ENCODE measurements around the gene SLC9A9.

SLC9A9 gene

GRCh38 chr3:143847787-143848631, at the start of gene SLC9A9:
Gene SLC9A9 (minus strand): TSS chr3:143848468. CDS start chr3:143848322, 146 bp downstream.
- peak; percentile 98 for ATAC-seq
- no peak for TF ChIP-seq ARNTL (CRISPR knock-in tag; IDR thresholded peaks at IDR 0.05; ENCODE audit: borderline replicate concordance, low read depth)
- no peak for TF ChIP-seq ZC3H10 (CRISPR knock-in tag; IDR thresholded peaks at IDR 0.05)
- TF ChIP-seq, protein P1, sequence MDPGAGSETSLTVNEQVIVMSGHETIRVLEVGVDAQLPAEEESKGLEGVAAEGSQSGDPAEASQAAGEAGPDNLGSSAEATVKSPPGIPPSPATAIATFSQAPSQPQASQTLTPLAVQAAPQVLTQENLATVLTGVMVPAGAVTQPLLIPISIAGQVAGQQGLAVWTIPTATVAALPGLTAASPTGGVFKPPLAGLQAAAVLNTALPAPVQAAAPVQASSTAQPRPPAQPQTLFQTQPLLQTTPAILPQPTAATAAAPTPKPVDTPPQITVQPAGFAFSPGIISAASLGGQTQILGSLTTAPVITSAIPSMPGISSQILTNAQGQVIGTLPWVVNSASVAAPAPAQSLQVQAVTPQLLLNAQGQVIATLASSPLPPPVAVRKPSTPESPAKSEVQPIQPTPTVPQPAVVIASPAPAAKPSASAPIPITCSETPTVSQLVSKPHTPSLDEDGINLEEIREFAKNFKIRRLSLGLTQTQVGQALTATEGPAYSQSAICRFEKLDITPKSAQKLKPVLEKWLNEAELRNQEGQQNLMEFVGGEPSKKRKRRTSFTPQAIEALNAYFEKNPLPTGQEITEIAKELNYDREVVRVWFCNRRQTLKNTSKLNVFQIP (CRISPR knock-in tag; IDR thresholded peaks at IDR 0.05; ENCODE audit: borderline replicate concordance, low read depth): no peak
- no peak for TF ChIP-seq CREB5 (CRISPR knock-in tag; IDR thresholded peaks at IDR 0.05; ENCODE audit: low read depth)
- no peak for TF ChIP-seq ZNF8 (CRISPR knock-in tag; IDR thresholded peaks at IDR 0.05)
- no peak for TF ChIP-seq ZNF565 (CRISPR knock-in tag; conservative IDR thresholded peaks at IDR 0.05; ENCODE audit: low read depth)
- no peak for TF ChIP-seq PATZ1 (CRISPR knock-in tag; IDR thresholded peaks at IDR 0.05; ENCODE audit: borderline replicate concordance)
- no peak for TF ChIP-seq TOX (CRISPR knock-in tag; IDR thresholded peaks at IDR 0.05; ENCODE audit: borderline replicate concordance)
- no peak for TF ChIP-seq CSDC2 (CRISPR knock-in tag; IDR thresholded peaks at IDR 0.05)
- no peak for TF ChIP-seq BACH2 (CRISPR knock-in tag; IDR thresholded peaks at IDR 0.05; ENCODE audit: borderline replicate concordance)
- TF ChIP-seq, protein P2, sequence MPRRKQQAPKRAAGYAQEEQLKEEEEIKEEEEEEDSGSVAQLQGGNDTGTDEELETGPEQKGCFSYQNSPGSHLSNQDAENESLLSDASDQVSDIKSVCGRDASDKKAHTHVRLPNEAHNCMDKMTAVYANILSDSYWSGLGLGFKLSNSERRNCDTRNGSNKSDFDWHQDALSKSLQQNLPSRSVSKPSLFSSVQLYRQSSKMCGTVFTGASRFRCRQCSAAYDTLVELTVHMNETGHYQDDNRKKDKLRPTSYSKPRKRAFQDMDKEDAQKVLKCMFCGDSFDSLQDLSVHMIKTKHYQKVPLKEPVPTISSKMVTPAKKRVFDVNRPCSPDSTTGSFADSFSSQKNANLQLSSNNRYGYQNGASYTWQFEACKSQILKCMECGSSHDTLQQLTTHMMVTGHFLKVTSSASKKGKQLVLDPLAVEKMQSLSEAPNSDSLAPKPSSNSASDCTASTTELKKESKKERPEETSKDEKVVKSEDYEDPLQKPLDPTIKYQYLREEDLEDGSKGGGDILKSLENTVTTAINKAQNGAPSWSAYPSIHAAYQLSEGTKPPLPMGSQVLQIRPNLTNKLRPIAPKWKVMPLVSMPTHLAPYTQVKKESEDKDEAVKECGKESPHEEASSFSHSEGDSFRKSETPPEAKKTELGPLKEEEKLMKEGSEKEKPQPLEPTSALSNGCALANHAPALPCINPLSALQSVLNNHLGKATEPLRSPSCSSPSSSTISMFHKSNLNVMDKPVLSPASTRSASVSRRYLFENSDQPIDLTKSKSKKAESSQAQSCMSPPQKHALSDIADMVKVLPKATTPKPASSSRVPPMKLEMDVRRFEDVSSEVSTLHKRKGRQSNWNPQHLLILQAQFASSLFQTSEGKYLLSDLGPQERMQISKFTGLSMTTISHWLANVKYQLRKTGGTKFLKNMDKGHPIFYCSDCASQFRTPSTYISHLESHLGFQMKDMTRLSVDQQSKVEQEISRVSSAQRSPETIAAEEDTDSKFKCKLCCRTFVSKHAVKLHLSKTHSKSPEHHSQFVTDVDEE (CRISPR knock-in tag; IDR thresholded peaks at IDR 0.05): no peak
- TF ChIP-seq OSR1 (CRISPR knock-in tag; IDR thresholded peaks at IDR 0.05): no peak
- TF ChIP-seq ZFP30 (CRISPR knock-in tag; IDR thresholded peaks at IDR 0.05): no peak
- TF ChIP-seq, protein P3, sequence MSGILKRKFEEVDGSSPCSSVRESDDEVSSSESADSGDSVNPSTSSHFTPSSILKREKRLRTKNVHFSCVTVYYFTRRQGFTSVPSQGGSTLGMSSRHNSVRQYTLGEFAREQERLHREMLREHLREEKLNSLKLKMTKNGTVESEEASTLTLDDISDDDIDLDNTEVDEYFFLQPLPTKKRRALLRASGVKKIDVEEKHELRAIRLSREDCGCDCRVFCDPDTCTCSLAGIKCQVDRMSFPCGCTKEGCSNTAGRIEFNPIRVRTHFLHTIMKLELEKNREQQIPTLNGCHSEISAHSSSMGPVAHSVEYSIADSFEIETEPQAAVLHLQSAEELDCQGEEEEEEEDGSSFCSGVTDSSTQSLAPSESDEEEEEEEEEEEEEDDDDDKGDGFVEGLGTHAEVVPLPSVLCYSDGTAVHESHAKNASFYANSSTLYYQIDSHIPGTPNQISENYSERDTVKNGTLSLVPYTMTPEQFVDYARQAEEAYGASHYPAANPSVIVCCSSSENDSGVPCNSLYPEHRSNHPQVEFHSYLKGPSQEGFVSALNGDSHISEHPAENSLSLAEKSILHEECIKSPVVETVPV (CRISPR knock-in tag; IDR thresholded peaks at IDR 0.05): no peak

- ATAC-seq: no peak
- TF ChIP-seq ZFP3 (CRISPR knock-in tag; IDR thresholded peaks at IDR 0.05): no peak
- no peak for TF ChIP-seq TOX (CRISPR knock-in tag; IDR thresholded peaks at IDR 0.05; ENCODE audit: borderline replicate concordance)
These were observed 49.5 kb upstream of the SLC9A9 start for GRCh38 chr3:143897576-143898295.

- no peak for ATAC-seq
- TF ChIP-seq ZNF70 (CRISPR knock-in tag; IDR thresholded peaks at IDR 0.05): no peak
- TF ChIP-seq RARB (CRISPR knock-in tag; IDR thresholded peaks at IDR 0.05): no peak
- TF ChIP-seq PPARA (CRISPR knock-in tag; IDR thresholded peaks at IDR 0.05; ENCODE audit: borderline replicate concordance): no peak
- TF ChIP-seq BACH2 (CRISPR knock-in tag; IDR thresholded peaks at IDR 0.05; ENCODE audit: borderline replicate concordance): no peak
- no peak for TF ChIP-seq ZNF565 (CRISPR knock-in tag; conservative IDR thresholded peaks at IDR 0.05; ENCODE audit: low read depth)
- no peak for TF ChIP-seq CSDC2 (CRISPR knock-in tag; IDR thresholded peaks at IDR 0.05)
- TF ChIP-seq SNAI2 (CRISPR knock-in tag; IDR thresholded peaks at IDR 0.05): no peak
- TF ChIP-seq, protein P1 (CRISPR knock-in tag; IDR thresholded peaks at IDR 0.05; ENCODE audit: borderline replicate concordance, low read depth): no peak
- TF ChIP-seq ZFP30 (CRISPR knock-in tag; IDR thresholded peaks at IDR 0.05): no peak
- TF ChIP-seq ARNTL (CRISPR knock-in tag; IDR thresholded peaks at IDR 0.05; ENCODE audit: borderline replicate concordance, low read depth): no peak
- no peak for TF ChIP-seq TOX (CRISPR knock-in tag; IDR thresholded peaks at IDR 0.05; ENCODE audit: borderline replicate concordance)
- TF ChIP-seq TCF4 (CRISPR knock-in tag; IDR thresholded peaks at IDR 0.05; ENCODE audit: borderline replicate concordance): no peak
- no peak for TF ChIP-seq ZNF8 (CRISPR knock-in tag; IDR thresholded peaks at IDR 0.05)
- TF ChIP-seq, protein P2 (CRISPR knock-in tag; IDR thresholded peaks at IDR 0.05): no peak
- TF ChIP-seq ESRRG (CRISPR knock-in tag; IDR thresholded peaks at IDR 0.05): no peak
These were observed 48.2 kb upstream of the SLC9A9 start for GRCh38 chr3:143896486-143896885.
